ENCODE results near the gene CDX1.

CDX1 gene

DNA sequence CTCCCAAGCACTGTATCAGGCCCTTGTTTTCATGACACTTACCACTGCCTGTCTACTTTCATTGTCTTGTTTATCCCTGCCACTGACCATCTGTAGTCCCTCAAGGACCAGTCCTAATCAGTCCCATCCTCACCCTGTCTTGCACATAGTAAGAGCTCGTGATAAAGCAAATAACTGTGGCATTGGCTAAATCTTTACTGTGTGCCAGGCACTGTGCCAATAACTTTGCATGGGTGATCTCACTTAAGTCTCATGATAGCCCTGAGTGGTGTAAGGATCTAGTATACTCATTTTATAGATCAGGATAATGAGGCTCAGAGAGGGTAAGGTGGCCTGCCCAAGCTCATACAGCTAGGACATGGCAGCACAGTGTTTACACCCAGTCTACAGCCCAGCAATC lies 5.6 kb downstream of the CDX1 start:
- TF ChIP-seq, protein P1, sequence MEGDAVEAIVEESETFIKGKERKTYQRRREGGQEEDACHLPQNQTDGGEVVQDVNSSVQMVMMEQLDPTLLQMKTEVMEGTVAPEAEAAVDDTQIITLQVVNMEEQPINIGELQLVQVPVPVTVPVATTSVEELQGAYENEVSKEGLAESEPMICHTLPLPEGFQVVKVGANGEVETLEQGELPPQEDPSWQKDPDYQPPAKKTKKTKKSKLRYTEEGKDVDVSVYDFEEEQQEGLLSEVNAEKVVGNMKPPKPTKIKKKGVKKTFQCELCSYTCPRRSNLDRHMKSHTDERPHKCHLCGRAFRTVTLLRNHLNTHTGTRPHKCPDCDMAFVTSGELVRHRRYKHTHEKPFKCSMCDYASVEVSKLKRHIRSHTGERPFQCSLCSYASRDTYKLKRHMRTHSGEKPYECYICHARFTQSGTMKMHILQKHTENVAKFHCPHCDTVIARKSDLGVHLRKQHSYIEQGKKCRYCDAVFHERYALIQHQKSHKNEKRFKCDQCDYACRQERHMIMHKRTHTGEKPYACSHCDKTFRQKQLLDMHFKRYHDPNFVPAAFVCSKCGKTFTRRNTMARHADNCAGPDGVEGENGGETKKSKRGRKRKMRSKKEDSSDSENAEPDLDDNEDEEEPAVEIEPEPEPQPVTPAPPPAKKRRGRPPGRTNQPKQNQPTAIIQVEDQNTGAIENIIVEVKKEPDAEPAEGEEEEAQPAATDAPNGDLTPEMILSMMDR (IDR thresholded peaks at IDR 0.05; ENCODE audit: borderline replicate concordance, insufficient read depth, low read depth, low read length): no peak

DNA sequence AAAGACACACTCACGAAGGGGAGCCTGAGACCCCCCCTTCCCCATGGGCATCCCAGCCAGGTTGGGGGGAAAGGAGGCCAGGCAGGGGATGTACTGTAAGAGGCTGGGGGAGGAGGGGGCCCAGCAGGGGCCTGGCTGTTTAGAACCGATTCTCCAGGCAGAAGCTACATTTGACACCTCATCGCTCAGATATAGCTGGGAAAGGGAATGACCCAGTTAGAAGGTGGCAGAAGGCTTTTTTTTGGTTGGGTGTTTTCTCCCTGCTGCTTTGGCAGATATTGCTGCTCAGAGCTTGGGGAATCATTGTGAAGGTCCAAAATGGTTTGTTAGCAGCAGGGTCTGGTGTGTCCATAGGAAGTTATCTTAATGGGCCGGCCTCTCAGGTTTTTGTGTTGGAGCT lies 6.0 kb downstream of the CDX1 start:
- TF ChIP-seq, protein P1 (IDR thresholded peaks at IDR 0.05; ENCODE audit: borderline replicate concordance, insufficient read depth, low read depth, low read length): no peak
- H3K4me3 ChIP-seq (ENCODE audit: low read depth, low read length): no peak overlapping the region

More for the DNA sequence above, 5.6 kb downstream of the CDX1 start:
- no peak overlapping the region for H3K4me3 ChIP-seq (ENCODE audit: low read depth, low read length)

DNA sequence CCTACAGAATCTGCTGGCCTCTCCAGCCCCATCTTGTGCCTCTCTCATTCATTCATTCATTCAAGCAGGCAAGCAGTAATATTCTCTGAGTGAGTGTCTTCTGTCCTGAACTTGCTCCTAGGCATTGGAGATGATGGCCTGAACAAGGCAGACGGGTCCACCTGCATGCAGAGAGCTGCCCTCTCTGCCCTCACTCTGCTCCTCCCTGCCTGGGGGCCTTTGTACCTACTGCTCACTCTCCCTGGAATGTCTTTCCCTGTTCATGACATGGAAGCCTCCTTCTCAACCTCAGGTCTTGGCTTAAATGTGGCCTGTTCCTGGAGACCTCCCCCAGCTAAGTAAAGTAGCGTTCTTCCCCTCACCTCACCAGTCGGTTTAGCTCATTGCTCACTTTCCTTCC lies 6.6 kb downstream of the CDX1 start:
- TF ChIP-seq, protein P1 (IDR thresholded peaks at IDR 0.05; ENCODE audit: borderline replicate concordance, insufficient read depth, low read depth, low read length): no peak
- no peak overlapping the region for H3K4me3 ChIP-seq (ENCODE audit: low read depth, low read length)

DNA sequence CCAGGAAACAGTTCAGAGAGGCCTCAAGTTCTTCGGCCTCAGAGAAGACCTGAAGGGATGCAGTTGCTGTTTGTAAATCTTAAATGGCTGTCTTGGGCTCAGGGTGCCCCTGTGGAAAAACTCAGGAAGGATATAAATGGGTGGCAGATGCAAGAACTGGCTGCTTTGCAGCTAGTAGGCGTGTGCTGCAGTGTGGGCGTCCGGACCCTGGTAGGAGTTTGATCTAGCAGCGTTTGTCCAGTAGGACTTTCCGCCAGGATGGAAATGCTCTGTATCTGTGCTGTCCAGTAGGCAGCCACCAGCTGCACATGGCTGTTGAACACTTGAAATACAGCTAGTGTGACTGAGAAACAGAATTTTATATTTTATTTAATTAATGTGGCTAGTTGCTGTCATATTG lies 7.7 kb downstream of the CDX1 start:
- no peak overlapping the region for H3K4me3 ChIP-seq (ENCODE audit: low read depth, low read length)
- TF ChIP-seq, protein P1 (IDR thresholded peaks at IDR 0.05; ENCODE audit: borderline replicate concordance, insufficient read depth, low read depth, low read length): no peak

DNA sequence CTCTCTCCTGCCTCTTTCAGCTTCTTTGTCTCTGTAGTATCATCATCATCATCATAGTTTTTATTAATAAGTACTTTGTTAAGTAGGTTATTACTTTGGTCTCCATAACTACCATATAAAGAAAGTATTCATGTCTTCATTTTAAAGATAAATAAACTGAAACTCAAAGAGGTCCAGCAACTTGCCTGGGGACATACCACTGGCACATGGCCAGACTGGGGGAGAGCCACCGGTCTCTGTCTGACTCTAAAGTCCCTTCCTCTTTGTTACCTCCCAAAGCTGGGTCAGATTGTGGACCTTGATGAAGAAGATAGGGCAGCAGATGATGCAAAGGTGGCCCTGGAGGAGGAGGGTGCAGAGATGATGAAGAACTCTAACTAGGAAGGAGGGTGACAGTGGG lies 8.5 kb downstream of the CDX1 start:
- H3K4me3 ChIP-seq (ENCODE audit: low read depth, low read length): no peak overlapping the region
- TF ChIP-seq, protein P1 (IDR thresholded peaks at IDR 0.05; ENCODE audit: borderline replicate concordance, insufficient read depth, low read depth, low read length): no peak

DNA sequence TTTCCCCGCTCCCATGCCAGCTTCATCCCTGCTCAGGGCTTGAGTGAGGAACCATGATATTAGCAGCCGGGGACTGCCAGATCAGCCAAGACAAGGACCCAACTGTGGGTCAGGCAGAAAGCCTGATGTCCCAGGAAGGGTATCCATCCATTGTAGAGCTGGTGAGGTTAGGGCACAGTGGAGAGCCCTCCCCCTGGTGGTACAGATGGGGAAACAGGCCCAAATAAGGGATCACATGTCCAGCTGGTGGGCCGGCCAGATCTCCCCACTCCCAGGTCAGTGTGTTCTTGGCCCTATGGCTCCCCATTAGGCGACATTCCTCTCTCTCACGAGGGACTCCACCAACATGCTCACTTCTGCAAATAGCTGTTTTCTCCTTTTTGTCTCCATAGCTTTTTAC lies 9.0 kb downstream of the CDX1 start:
- TF ChIP-seq, protein P1 (IDR thresholded peaks at IDR 0.05; ENCODE audit: borderline replicate concordance, insufficient read depth, low read depth, low read length): peak; percentile 56
- H3K4me3 ChIP-seq (ENCODE audit: low read depth, low read length): no peak overlapping the region

DNA sequence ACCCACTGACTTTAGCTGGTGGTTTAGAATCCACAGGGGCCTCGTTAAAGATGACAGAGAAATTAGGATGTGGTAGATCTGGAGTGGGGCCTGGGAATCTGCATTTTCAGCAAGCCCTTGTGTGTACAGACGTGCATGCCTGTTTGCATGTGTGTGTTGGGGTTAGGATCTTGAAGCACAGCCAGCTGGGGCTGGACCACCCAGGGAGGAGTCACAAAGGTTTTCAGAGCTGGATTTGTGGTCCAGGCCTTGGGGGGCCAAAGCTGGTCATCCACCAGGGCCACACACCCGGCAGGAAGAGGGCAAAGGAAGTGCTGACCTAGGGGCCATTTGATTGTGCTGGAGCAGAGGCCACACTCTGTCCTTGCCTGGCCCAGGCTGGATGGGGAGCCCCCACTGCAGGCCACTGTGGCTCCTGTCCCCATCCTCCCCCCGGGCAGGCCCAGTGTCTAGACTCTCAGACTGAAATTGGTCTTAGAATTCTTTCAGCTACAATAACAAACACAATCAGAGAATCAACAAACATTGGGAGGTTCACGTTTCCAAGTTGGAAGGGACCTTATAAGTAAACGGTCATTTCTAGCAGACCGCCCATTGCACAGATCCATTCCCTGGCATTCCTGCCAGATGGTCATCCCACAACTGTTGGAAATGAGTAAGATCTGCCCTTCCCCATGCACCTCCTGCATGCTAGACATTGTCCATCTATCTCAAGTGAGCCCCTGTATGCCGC lies 10.3 kb downstream of the CDX1 start:
- no peak overlapping the region for H3K4me3 ChIP-seq (ENCODE audit: low read depth, low read length)
- TF ChIP-seq, protein P1 (IDR thresholded peaks at IDR 0.05; ENCODE audit: borderline replicate concordance, insufficient read depth, low read depth, low read length): no peak
